Cerebellar cortex (tissue), 1 donor: ENCODE measurements around the gene PARN.
A peak's percentile ranks its signal among the peaks of the same experiment; 100 is the strongest.
"Not testable (repeated sequence)": the region's sequence is repeated elsewhere in the genome, so short reads cannot be mapped to it uniquely, and the experiment has no call there.

ENCODE experiments used
- DNase-seq: peaks from one replicate; pipeline ENCODE4 v3.0.0-alpha.2; 2015; ENCODE audit warnings: low spot score

The PARN gene

GRCh38 chr16:14400978-14401710 lies 228.9 kb downstream of the PARN start:
- DNase-seq = not testable (repeated sequence)

- no peak for DNase-seq
These were observed 229.6 kb downstream of the PARN start for GRCh38 chr16:14400285-14400977.

DNA sequence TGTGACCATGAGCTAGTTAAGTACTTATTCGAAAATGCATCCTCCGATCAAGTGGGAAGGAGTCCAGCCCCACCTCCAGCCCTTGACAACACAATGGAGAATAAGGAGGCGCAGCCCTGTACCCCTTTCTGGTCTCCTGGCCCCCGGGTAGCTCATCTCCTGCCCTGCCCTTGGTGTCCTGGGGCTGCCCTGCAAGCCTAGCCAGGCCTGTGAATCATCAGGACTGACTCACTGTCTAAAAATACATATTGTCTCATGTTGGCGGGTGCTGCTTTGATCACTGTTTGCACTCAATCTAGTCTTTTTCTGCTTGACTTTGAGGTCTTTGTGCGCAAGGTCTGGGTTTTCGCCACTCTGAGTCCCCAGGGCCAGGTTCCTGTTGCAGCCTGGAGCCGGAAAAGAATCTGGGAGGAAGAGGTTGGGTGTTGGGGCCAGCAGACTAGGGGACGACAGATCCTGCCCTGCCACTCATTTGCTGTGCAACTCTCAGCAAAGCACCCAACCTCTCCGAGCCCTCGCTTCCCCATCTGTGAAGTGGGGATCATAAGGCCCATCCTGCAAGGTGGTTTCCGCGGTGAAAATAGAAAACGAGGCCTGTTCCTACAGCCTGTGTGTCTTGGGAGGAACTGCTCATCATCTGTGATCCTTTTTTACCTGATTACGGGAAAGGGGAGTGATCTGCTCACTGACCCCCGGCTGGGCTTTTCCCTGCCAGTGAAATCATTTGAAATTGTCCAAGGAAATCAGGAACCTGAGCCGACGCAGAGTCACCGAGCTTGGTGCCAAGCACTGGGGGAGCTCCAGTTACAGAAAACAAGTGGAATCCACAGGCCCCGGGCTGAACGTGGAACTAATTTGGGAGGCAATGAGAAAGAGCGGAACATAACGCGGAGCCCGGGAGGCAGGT lies 230.4 kb downstream of the PARN start:
- DNase-seq = peak; percentile 9

GRCh38 chr16:14398014-14398717 lies 231.9 kb downstream of the PARN start:
- DNase-seq = no peak

- not testable (repeated sequence) for DNase-seq
These were observed 234.3 kb downstream of the PARN start for GRCh38 chr16:14395710-14396304.

GRCh38 chr16:14394834-14395233 lies 235.2 kb downstream of the PARN start:
- no peak for DNase-seq

GRCh38 chr16:14392960-14393359 lies 237.1 kb downstream of the PARN start:
- DNase-seq = no peak

- no peak for DNase-seq
These were observed 240.7 kb downstream of the PARN start for GRCh38 chr16:14389359-14389758.

GRCh38 chr16:14388243-14388642 lies 241.8 kb downstream of the PARN start:
- no peak for DNase-seq

GRCh38 chr16:14386115-14386514 lies 243.9 kb downstream of the PARN start:
- DNase-seq = no peak
